Activated CD4-positive, alpha-beta T cell treated with anti-CD3 and anti-CD28 coated beads, Interleukin-2, amount 50 U/mL, for 16 hours (primary cell): ENCODE data around the gene AGPS.
A peak's percentile ranks its signal among the peaks of the same experiment; 100 is the strongest.
"Not testable (repeated sequence)": the region's sequence is repeated elsewhere in the genome, so short reads cannot be mapped to it uniquely, and the experiment has no call there.

Experiments
- DNase-seq: peaks from one replicate; pipeline ENCODE4 v3.0.0-alpha.2; 2020

The AGPS gene

DNA sequence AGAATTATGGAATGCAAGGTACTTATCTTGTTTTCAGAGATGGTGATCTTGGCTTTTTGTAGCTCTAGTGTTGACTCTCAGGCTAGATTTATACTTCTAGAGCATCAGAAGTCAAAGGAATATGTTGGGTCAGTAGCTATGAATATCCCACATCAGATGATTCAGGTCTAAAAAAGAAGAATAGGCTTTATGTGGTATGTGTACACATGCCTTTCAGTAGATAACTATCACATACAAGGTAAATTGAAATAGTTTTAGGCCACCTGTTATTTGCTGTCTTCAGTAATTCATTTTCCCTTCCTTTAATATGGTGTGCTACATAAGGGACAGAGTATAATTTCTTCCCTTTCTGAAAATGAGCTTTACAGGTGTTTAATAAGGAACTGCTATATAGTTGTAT is 142.4 kb downstream of the AGPS start:
- no peak for DNase-seq

DNA sequence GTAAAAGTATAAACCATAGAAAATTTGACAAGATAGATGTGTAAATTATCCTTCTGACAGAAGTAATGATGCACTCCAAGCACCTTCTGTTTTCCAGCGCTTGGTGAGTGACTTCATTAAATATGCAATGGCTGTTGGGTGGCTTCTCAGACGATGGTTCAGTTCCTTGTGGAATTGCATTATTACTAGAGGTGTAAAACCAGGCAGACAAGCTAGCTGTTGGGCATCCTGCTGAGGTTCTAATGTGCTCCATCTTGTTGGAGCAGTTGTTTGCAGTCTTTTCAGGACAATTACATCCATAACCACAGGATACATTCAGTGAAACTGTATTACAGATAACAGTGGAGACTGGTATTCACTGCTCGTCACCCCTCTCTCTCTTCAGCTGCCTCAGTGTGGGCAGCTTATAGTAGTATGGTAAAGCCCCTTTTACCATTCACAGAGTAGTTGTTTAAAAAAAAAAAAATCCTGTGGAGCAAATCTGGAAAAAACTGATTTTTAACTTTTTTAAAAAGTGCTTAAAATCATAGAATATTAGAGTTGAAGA is 143.5 kb downstream of the AGPS start:
- no peak for DNase-seq

DNA sequence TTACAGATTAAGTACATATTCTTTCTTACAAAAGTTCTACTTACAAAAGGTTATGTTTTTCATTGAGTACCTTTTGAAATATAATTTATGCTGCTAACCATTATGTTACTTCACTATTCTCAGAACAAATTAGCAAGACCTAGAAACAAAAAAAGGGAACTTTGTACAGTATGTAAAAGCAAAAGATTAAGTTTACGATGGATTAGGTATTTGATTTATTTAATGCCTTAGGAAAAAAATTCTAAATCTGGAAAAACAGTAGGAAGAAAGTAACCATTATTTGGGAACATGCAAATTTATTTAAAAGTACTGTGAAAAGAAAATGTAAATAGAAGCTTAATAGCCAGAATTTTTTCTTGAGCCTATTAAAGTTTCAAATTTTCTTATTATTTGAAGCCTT is 144.6 kb downstream of the AGPS start:
- no peak for DNase-seq

DNA sequence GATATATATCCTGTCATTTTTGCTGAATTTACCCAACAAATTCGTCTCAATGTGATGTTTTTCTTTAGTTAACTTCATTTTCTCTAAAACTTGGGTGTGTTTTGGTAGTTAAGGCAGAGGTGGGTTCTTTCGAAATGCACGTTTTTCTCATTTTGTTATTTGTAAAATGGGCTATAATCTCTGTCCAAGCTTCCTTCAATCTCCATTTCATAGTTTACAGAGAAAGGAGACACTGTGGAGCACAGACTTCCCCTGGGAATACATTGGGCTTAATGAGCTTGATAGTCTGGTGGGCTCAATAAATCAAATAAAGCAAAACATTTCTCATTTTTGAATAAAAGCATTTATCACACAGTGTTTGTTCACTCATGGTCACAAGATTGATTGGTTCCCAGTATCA is 145.1 kb downstream of the AGPS start:
- DNase-seq: no peak

DNA sequence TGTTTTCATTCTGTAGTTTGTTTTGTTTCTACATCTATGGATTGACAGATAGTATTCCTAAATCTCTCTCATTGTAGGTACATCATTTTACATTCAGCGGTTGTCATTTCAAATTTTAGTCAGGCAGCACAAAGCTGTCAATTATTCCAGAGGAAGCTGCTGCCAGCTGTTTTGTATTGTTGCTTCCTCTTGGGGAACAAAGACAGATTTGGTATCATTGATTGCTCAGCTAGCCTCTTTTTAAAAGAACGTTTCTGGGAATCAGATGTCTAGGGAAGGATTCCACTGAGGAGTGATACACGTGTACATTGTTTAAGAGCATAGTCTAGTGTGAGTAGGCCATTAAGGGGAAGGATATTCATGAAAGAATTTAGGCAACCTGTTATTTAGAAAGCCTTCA is 145.8 kb downstream of the AGPS start:
- DNase-seq: no peak

DNA sequence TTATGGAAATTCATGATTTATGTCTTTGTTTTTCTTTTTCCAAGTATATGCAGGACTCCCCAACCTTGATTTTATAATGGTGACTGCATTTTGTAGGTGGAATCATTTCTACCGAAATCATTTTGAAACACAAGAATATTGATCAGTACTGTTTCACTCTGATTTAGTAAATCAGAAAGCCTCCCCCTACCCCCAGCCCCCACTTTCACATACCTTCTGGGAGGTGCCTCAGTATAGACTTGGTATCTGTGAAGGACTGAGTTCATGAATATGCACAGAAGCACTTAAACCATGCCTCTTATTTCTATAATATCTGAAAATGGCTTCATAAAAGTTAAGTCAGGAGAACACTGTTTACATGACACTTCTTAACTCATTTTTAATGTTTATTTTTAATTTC is 147.7 kb downstream of the AGPS start:
- peak; percentile 53 for DNase-seq

DNA sequence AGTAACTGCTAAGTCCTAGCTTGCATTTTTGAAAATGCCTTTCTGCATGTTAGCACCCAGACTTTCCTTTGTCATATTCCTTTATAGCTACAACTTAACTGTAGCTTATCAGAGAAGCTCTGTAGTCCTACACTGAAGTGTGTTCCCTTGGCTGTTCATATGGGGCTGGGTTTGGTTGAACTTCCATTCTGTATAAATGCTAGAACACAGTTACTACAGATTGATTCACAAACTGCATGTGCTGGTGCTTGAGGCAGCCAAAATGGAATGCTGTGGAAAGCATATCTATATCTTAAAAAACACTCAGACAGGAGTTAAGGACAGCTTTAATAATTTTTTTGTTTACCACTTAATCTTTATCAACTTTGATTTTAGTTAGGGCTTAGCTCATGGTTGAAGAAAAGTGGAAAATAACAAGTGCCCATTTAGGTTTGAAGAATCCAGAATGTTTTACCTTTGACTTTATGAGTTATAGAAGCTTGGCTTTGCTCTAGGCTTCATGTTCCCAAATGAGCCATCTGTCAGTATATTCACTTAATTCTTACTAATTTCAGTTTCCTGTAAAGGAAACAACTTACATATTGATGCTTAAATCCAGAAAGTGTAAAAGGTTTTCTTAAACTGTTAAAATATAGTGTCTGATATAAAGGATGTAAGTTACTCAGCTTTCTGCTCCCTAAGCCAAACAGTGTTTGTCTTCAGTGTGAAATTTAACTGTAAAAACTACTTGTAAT is 148.9 kb downstream of the AGPS start:
- DNase-seq: peak; percentile 39

DNA sequence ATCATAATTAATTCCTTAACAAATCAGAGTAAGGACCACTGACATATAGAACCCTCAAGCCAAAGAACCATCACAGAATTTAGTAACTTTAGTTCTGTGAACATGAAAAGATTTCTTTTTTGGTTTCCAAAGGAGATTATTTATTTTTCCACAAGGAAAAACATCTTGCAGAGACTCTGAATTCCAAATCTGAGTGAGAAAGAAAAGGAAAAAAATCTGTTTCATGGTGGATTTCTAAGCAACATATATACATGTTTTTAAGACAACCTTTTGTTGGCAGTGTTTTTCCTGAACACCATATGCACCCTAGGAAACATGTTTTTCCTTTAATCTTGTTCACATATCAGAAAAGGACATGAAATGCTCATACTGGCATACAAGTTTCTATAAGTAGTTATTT is 149.8 kb downstream of the AGPS start:
- no peak for DNase-seq

DNA sequence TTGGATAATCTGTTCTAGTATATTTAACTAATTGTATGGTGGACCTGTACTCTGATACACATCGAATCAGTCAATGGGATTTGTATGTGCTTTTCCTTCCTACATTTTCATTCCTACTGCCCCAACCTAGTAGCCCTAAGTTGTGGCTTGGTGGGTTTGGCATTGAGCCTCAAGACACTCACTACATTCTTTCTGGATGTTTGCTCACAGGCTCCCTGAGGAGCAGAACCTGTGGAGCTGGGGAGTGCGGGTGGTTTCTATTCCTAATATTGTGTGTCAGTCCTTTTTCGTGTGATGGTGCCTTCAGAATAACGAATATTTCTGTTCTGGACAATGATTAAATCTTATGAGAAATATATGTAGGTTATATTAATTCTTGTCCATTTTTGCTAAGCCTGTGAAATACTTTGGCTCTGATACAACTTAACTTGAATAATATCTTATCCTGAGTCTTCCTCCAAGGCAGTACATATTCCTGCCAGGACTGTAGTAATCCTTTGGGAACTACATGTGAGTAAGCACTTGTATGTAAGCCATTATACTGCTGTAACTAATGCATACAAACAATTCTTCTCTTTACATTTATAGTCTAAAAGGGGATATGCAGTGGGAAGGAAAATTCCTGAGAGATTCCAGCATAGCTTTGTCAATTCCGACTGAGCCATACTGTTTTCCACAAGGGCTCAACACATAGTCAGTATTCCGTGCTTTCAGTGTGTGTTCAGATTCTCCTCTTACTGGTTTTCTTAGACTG is 150.6 kb downstream of the AGPS start:
- DNase-seq: no peak

DNA sequence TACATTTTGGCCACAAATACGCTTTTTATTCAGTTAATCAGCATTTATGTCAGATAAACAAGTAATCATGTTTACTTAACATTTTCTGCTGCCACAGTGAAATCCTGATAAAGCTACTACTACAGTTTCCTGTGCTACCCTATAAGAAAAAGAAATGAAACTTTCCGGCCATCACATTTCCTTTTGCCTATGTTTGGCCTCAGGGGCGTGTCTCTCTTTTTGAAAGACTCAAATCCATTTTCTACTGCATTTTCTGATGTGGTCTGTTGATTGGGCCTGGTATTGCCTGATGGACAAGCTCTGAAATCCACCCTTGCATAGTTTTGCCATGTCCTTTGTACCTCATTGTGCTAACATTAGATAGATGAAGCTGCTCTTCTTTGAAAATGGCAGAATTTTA is 152.6 kb downstream of the AGPS start:
- no peak for DNase-seq

DNA sequence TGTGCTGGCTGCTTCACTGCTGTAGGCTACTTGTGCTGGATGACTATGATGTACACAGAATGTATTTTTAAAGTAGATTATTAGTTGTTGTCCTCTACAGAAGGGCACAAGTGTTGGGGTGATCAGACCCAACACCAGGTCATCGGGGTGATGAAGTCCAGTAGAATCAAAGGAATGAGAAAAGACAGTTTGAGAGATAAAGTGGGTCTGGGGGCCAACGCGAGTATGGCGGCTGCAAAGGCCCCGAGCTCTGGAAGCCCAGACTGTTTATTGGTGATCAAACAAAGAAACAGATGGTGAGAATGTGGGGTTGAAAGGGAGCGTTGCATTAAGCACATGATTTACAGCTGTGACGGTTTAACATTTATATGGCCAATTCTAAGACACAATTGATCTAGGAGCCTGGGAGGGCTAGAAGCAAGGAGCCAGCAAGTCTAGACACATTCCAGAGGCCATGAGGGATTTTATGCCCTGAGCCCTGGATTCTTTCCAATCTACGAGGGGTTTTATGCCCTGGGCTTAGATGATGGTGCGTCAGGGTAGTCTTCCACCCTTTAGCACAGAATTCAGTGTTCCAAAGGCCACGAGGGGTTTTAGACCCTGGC is 153.5 kb downstream of the AGPS start:
- DNase-seq: no peak

DNA sequence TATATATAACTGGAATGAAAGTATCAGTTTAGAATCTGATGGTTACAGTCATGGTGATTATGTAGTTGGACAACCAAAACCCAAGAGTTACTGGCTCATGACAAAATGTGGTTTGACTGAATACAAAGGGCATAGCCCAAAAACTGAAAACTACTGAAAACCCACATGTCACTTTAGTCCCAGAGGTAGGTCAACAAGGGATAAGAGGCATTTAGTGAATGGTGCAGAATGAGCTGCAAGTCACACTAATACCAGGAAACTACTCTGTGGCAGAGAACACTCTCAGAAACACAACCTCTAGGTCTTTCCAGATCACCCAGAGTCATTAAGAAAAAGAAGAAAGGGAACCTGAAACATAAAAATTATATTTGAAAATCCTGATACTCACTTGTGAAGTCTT is 154.5 kb downstream of the AGPS start:
- peak; percentile 77 for DNase-seq

DNA sequence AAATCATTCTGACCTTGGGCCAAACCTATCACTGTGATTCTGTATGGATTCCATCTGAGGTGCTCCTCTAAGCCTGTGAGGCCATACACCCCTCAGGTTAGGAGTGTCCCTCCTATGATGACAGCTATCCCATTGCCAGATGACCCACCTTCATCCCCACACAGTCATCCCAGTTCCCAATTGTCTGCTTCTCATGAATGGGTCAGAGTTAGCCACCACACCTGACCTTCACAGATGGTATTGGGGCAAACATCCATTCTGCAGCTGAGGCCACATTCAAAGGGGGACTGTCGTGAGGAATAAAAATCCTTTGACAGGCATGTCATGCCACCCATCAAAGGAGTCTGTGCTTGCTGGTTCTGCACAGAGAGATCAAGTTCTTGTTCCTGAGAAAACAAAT is 155.2 kb downstream of the AGPS start:
- DNase-seq: no peak

DNA sequence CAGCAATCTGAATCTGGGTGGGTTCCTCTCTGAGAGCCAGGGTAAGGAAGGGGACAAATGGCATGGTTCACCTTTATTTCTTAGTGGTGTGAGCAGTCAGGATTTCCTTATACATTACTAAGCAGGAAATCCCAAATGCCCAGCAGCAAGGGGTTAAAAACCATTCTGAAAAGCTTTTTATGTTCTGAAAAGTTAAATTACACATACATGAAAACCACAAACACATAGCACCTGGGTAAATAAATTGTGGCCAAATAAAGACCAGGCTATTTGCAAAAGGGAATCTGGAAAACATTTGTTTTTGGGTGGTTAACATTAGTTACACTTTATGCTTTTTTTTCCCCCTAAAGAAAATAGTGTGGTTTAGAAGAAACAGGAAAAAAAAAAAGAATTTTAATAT is 156.1 kb downstream of the AGPS start:
- no peak for DNase-seq

DNA sequence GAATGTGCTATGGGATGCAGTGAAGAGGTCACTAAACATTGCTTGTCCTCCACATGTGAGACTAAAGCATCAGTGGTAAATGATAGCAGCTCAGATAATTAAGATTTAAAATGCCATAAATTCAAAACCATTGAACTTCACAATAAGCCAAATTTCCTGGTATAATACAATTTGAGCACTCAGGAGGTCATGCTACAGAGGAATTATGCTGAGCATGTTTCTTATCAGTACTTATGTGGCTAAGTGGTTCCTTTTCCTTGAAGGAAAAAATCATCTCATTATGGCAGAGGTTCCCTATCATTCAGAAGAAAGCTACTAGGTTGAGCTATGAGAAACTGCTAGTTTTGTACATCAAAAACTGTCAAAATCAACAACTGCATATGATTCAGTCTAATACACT is 156.6 kb downstream of the AGPS start:
- DNase-seq: no peak

DNA sequence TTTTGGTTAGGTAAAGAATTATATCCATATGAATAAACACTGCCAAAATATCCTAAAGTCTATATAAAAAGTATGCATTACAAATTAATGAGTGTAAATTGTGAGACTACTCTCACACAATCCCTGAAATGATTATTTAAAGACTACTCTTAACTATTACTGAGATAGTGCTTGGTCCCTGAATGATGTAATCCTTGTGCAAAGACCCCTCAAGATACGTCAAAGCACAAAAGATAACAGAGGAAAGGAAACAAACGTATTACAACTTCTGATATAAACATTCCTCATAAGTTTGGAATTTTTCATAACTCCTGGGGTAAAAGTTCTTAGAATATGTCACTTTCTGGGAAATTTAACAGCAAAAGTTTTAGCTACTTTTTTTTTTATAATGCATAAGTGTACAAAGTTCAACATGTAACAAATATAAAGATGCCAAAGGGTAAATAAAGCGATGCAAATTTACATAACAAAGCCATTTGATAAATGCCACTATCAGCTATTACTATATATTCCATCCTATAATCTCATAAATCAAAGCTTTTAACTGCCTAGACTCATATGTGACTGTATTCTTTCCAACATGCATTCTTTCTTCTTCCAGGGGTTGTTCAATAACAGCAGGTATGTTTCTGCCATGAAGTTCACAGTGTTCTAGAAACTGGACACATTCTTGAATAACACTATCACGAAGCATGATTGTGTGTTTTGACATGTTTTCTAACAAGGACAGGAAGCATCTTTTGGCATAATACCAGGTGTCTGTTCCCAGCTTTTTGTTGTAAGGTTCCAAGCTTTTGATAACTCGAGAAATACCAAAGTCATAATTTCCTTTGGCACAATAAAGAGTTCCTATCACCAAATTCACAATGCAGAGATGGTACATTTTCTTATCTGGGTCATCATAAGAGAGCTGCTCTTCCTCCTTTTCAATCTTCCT is 158.0 kb downstream of the AGPS start:
- DNase-seq: no peak

DNA sequence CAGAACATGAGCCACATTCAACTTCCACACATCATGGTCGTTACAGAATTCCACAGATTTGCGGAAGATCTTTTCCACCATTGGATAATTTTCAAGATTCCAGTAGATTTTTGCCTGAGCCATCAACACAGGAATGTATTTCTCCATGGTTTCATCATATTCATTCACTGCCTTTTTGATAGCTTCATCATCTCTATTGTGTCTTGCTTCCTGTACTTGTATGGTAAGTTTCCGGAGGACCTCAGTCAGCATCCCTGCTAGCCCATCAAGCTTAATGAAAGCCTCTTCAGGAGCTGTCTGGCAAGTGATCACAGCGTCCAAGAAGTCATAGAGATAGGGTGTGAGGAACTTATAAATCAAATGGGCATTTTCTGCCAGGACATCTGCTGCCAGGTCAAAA is 158.8 kb downstream of the AGPS start:
- not testable (repeated sequence) for DNase-seq

DNA sequence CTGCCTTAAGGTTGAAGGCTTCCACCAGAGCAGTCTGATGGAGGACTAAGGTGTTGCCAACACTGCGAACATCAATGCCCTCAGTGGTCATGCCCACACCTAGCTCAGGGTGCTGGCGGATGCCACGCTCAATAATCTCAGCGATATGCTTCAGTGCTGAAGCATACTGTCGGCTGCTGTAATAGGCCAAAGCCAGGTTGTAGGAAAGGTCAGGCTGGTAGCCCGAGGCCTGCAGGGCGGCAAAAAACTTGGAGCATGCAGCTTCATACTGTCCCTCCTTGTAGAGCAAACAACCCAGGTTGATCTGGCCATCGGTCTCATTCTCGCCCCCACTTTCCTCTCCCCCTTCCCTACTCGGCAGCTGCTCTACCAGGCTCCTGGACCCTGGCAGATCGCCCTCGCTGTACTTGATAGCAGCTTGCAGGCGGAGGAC is 159.4 kb downstream of the AGPS start:
- no peak for DNase-seq

DNA sequence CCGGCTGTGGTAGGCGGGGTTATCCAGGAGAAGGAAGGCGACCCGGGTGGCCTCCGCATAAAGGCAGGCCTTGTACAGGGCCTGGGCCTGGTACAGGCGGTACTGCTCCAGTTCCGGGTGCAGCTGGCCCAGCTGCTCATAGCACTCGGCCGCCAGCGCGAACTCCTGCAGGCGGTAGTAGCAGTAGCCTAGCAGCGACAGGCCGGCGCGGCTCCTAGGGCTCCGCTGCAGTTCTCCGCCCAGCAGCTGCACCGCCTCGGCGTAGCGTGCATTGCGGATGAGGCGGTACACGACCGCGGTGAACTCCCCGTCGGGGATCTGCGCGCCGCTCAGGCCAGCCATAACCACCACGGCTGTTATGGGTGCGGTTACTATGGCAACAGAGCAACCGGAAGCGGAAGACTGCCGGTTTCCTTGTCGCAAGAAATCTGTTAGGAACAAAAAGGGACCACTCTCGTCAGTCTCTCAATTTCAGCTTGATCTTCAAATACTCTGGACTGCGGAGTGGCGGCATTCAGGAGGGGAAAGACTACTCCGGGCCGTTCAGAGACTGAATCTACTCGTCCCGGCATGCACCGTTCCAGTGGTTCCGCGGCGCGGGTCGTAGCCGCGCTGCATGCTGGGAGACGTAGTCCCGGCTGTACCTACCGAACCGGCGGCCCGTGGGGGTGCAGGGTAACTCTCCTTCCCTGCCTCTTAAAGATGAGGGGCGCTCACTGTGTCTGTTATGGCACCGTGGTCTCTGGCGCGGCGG is 160.0 kb downstream of the AGPS start:
- peak; percentile 91 for DNase-seq

DNA sequence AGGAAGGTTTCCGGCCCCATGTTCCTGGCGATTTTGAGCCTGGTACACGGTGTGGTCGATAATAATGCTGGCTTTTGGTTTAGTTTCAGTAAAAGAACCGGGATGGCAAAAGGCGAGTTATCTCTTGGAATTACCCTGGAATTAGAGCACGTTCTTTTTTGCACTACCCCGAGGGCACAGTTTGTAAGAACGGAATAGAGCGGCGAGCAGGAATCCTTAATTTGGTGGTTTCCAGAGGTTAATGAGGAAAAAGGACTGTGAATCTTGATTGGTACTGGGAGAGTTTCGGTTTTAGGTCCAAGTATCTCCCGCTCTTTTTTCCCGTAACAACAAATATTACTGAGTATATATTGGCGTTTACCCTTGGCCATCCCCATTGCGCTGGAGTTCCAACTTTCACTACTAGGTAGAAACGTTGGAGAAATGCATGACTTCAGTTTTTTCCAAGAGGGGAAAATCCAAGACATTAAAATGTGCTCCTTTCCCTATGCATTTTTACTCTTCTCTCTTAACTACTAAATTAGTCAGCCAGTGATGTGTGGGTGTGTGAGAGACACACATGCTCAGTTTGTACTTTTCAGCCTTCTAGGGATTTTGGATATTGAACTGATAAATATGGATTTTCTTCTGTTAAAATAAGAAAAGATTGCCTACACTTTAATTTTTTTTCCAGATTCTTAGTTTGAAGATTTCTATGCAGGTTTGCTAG is 160.8 kb downstream of the AGPS start:
- DNase-seq: no peak

DNA sequence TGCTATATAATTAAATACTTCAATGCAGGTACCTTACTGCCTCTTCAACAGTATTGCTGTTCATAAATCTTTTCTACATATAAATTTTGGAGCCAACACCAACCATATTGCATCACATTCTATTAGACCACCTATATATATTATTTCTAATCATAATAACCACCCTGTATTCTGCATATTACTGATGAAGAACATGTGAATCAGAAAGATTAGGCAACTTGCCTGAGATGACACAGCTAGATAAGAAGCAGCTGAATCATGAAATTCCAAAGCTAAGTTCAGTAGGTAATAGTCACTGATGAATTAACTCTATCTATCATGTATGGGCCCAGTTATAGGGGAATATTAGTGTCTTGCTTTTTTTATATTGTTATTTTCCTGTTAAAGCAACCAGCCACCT is 161.8 kb downstream of the AGPS start:
- no peak for DNase-seq
